GM19043 (cell line): ENCODE measurements around the gene NMRK2.
"Not testable (repeated sequence)": the region's sequence is repeated elsewhere in the genome, so short reads cannot be mapped to it uniquely, and the experiment has no call there.

Experiments
- ATAC-seq: cut with Tn5 transposase; IDR thresholded peaks from one replicate; pipeline ENCODE4 v1.9.1; 2021; ENCODE audit warnings: low read depth; ENCODE audit not compliant: unreplicated experiment

The NMRK2 gene

GRCh38 chr19:3936506-3937442, 3.9 kb downstream of the NMRK2 start:
- ATAC-seq = no peak

DNA sequence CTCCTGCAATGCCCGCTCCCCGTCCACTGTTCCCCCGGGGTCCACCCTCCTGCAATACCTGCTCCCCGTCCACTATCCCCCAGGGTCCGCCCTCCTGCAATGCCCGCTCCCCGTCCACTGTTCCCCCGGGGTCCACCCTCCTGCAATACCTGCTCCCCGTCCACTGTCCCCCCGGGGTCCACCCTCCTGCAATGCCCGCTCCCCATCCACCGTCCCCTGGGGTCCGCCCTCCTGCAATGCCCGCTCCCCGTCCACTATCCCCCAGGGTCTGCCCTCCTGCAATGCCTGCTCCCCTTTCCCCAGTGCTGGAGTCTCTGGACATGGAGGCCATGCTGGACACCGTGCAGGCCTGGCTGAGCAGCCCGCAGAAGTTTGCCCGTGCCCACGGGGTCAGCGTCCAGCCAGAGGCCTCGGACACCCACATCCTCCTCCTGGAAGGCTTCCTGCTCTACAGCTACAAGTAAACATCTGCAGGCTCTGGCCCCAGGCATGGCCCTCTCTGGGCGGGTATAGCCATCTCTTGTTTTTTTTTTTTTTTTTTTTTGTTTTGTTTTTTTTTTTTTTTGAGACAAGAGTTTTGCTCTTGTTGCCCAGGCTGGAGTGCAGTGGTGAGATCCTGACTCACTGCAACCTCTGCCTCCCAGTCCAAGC, 5.6 kb downstream of the NMRK2 start:
- ATAC-seq = not testable (repeated sequence)

DNA sequence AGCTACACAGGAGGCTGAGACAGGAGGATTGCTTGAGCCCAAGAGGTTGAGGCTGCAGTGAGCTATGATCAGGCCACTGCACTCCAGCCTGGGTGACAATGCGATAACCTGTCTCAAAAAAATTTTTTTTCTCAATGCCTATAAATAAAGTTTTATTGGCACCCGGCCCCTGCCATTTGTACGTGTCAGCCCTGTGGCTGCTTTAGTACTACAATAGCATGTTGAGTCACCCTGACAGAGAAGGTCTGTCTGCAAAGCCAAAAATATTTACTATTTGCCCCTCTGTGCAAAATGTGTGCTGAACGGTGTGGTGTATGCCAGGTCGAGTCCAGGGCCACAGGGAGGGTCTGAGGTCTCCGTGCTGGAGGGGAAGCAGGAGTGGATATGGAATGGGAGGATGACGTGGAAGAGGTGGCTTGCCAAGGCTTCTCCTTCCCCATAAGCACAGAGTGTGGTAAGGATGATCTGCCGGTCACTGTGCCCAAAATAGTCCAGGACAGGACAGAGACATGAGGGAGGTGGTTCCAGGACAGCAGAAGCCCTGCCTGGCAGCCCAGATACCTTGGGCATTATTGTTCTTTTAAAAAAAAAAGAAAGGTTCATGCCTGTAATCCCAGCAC, 10.0 kb downstream of the NMRK2 start:
- no peak for ATAC-seq

- no peak for ATAC-seq
These were observed 11.3 kb downstream of the NMRK2 start for GRCh38 chr19:3944018-3944721.

GRCh38 chr19:3945838-3946237, 13.0 kb downstream of the NMRK2 start:
- ATAC-seq = no peak

DNA sequence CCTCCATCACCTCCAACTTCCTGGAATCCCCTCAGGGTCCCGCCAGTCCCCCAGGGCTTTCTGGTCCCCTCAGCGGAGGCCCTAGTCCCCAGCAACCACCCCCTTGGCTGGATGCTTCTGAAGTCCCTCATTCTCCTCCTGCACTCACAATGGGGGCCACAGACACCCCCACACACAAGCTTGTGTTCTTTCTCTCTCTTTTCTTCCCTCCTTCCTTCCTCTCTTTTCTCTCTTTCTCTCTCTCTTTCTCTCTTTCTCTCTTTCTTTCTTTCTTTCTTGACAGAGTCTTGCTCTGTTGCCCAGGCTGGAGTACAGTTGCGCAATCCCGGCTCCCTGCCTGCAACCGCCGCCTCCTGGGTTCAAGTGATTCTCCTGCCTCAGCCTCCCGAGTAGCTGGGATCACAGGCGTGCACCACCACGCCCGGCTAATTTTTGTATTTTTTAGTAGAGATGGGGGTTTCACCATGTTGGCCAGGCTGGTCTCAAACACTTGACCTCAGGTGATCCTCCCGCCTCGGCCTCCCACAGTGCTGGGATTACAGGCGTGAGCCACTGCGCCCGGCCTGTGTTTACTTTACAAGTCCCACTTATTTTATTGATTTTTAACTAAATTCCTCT, 14.6 kb downstream of the NMRK2 start:
- not testable (repeated sequence) for ATAC-seq

DNA sequence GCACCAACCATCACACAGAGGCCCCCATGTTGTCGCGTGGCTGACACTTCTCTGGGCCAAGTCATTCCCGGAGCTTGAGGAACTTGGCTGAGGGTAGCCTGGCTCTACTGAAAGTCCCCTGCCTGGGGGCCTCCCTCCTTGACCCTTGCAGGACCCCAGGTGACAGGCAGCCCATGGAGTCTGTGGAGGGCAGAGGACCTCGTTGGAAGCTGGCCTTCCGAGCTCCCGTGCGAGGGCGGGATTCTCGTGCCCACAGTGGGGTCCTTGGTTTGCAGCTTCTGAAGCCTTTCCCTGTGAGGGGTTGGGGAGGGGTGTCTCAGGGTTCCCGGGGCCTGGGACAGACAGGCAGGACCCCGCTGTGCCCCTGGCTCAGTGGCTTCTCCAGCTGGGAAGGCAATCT, 16.4 kb downstream of the NMRK2 start:
- ATAC-seq = no peak

DNA sequence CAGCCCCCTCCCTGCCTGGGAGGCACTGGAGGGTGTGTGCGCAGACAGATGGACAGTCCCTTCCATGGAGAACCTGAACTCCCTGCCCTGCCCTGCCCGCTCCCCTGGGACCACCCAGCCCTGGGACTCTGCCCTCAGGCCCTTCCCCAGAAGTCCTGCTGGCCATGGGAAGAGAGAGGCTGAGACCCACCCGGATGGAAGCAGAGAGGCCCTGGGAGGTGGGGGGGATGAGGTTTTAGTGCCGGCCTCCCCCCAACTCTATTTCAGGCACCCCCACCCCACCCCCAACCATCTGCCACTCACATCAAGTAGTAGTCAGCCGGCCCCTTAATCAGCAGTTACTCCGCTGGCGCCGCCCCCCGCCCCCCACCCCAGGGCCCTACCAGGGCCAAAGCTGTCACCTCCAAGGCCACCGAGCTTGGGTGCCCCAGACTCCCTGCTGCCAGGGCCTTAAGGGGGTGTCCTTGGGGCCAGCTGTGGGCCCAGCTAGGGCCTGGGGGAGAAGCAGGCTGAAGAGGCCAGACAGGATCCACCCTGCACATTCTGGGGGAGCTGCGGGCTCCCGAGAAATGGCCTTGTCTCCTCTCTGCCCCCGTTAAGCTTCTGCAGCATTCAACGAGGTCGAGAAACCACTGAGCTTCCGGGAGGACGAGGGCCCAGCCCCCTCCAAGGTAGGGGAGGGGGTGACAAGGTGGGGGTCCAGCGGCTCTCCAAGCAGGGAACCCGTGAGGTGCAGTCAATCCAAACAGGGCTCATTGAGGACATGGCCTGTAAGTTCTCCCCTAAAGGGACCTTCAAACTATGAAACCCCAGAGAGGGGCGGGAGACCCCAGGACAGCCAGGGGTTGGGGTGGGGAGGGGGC, 17.4 kb downstream of the NMRK2 start:
- no peak for ATAC-seq

DNA sequence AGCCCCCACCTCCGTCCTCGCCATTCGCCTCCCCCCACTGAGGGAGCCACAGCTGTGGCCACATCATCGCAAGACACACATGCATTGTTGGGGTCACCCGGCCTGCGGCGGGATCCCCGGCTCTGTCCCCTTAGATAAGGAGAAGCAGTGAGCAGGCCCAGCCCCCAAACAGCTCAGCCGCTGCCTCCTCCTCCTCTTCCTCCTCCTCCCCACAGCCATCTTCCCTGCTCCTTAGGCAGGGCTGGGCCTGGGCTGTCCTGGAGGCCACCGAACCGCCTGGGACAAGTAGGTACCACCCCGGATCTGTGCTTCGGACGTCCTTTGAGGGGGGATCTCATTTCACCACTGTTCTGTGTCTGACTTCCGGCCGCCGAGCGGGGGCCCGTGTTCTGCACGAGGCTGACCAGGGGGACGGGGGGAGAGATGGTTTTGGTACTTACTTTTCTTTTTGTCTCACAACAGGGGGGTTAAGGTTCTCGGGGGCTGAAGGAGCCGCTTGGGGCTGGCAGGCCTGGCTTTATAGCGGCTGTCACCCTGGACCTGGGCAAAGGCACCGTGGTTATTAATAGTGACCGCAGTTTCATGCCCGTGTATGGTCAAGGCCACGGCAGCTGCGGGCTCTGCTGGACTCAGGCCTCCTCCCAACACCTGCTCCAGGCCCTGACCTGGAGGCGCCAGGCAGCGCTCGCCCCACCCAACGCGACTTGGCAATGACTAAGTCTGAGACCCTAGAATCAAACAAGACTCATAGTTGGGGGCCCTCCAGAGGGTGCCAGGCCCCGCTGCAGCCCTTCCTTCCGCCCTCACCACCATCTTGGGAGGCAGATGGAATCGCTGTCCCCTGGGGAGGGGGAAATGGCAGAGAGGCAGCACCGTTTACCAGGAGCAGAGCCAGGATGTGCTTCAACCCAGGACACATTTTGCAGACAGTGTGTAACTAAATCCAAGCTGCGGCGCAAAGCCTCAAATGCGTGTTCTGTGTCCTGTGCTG, 18.3 kb downstream of the NMRK2 start:
- ATAC-seq = no peak

- not testable (repeated sequence) for ATAC-seq
These were observed 19.9 kb downstream of the NMRK2 start for GRCh38 chr19:3952755-3953276.

GRCh38 chr19:3954107-3954506, 21.2 kb downstream of the NMRK2 start:
- ATAC-seq = no peak

GRCh38 chr19:3955276-3955675, 22.4 kb downstream of the NMRK2 start:
- ATAC-seq = not testable (repeated sequence)

GRCh38 chr19:3955688-3956087, 22.8 kb downstream of the NMRK2 start:
- ATAC-seq = no peak

GRCh38 chr19:3958836-3959765, 26.2 kb downstream of the NMRK2 start:
- ATAC-seq = no peak

- ATAC-seq = no peak
These were observed 26.9 kb downstream of the NMRK2 start for GRCh38 chr19:3959766-3960131.

GRCh38 chr19:3961007-3961406, 28.1 kb downstream of the NMRK2 start:
- ATAC-seq = no peak
